NCI-H128 (cell line): ENCODE data around the gene CCDC106.

Experiments used
- DNase-seq: peaks from one replicate; lab custom pipeline; 2025; ENCODE audit not compliant: unreplicated experiment; lab: John Stamatoyannopoulos, UW

CCDC106 gene

GRCh38 chr19:55647732-55648584 lies at the start of gene CCDC106:
Gene CCDC106 (plus strand): TSS chr19:55648212. CDS start chr19:55649047, 835 bp downstream.
- peak; percentile 55 for DNase-seq

GRCh38 chr19:55598719-55599467 lies 49.1 kb upstream of the CCDC106 start:
- peak; percentile 84 for DNase-seq

GRCh38 chr19:55599468-55599841 lies 48.6 kb upstream of the CCDC106 start, which contains the start of gene FIZ1:
Gene FIZ1 (minus strand): TSS chr19:55599517. CDS start chr19:55597865, 1,652 bp downstream.
- DNase-seq: peak; percentile 97

- DNase-seq: peak; percentile 96
Observed at GRCh38 chr19:55599842-55600661, 48.0 kb upstream of the CCDC106 start, which contains the start of gene ZNF524. Gene ZNF524 (plus strand): TSS chr19:55600288. CDS start chr19:55602113, 1,825 bp downstream.

- DNase-seq: no peak
Observed at GRCh38 chr19:55600662-55601028, 47.4 kb upstream of the CCDC106 start.

GRCh38 chr19:55601084-55601483 lies 46.9 kb upstream of the CCDC106 start:
- no peak for DNase-seq

GRCh38 chr19:55602104-55603001 lies 45.7 kb upstream of the CCDC106 start:
- DNase-seq: no peak

GRCh38 chr19:55603115-55603514 lies 44.9 kb upstream of the CCDC106 start:
- no peak for DNase-seq

- DNase-seq: no peak
Observed at GRCh38 chr19:55603581-55604292, 44.3 kb upstream of the CCDC106 start.

GRCh38 chr19:55605207-55605636 lies 42.8 kb upstream of the CCDC106 start:
- peak; percentile 96 for DNase-seq

- DNase-seq: peak; percentile 21
Observed at GRCh38 chr19:55605637-55606470, 42.2 kb upstream of the CCDC106 start, which contains the start of gene ZNF865. Gene ZNF865 (plus strand): TSS chr19:55605647. CDS start chr19:55613619, 7,972 bp downstream.

- DNase-seq: no peak
Observed at GRCh38 chr19:55606471-55606787, 41.6 kb upstream of the CCDC106 start.

- DNase-seq: no peak
Observed at GRCh38 chr19:55606817-55607216, 41.2 kb upstream of the CCDC106 start.

- no peak for DNase-seq
Observed at GRCh38 chr19:55609326-55609725, 38.7 kb upstream of the CCDC106 start.

- no peak for DNase-seq
Observed at GRCh38 chr19:55611300-55611982, 36.6 kb upstream of the CCDC106 start.

GRCh38 chr19:55611983-55612645 lies 35.9 kb upstream of the CCDC106 start:
- DNase-seq: no peak

- no peak for DNase-seq
Observed at GRCh38 chr19:55613396-55613795, 34.6 kb upstream of the CCDC106 start.
